Measurements from ENCODE around the gene CD82.

DNA sequence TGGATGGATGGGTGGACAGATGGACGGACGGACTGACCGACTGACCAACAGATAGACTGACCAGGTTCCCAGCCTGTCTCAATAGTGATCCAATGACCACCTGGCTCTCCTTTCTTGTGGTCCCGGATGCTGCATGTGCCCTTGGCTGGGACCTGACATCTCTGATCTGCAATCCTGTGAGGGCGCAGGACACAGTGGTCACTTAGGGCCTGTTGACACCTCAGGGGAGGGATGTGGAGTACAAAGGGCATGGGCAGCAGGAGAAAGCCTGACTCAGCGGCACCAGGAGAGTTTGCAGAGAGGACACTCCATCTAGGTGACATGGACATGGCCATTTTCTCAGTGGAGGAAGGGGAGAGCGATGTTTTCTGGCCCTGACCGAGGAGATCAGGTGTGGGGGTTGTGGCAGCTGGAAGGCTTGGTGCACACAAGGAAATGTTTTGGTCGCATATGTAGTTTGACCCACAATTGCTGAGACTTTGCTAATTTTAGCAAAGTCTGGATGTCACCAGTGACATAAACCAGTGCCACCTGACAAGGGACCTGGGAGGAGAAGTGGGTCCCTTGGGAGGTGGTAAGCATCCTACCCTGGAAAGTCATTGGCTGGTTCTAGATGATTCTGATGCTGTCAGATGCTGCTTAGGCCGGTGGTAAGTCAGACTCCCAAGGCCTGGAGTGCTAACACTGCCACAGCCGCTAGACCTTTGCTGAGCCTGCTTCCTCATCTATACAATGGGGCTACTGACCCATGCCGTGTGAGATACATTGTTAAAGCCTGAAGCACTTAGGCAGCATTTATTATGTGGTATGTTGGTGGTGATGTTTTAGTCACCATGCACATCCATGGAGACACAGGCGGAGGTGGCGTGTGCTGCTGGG, 50.7 kb downstream of the CD82 start:
- no peak for TF ChIP-seq EZH2phosphoT487 (IDR thresholded peaks at IDR 0.05; ENCODE audit: insufficient read depth, low read depth)
- TF ChIP-seq EZH2 (IDR thresholded peaks at IDR 0.05; ENCODE audit: insufficient read depth, poor library complexity, severe bottlenecking) = no peak

Measured in GM23248 (cell line).